Caco-2 (cell line): ENCODE measurements around the gene WDR46. TPM values are rescaled to one million over a fixed set of nuclear protein-coding genes. Genes with fewer than 3 reads are reported as not detected.
A peak's percentile ranks its signal among the peaks of the same experiment; 100 is the strongest.

ENCODE experiments used
- BruUV-seq: library from RNA; stranded (reverse); fragments of 400-500 nt; replicated peaks from 2 replicates; lab custom pipeline; 2021; lab: Mats Ljungman, UMichigan
- CTCF ChIA-PET: fragments of 300-600 bp; sonication (Branson Sonifier 250); formaldehyde crosslinking; loops from one replicate; lab custom pipeline; 2022; ENCODE audit warnings: antibody characterized with exemption; lab: Charles Lee
- POLR2A ChIA-PET: fragments of 300-600 bp; sonication (Branson Sonifier 250); formaldehyde crosslinking; loops from one replicate; lab custom pipeline; 2022; ENCODE audit warnings: antibody characterized with exemption; lab: Charles Lee
- DNase-seq, 2 experiments: peaks; one replicate each; pipeline versions ENCODE4 v3.0.0 to v3.0.0-alpha.2; 2020 to 2022
- H3K27me3 ChIP-seq: replicated peaks from 2 replicates; pipeline ENCODE4 v1.6.0; 2011; ENCODE audit warnings: low read length; ENCODE audit not compliant: control insufficient read depth, insufficient read depth
- H3K36me3 ChIP-seq: 2 replicates; pipeline ENCODE4 v1.5.1; 2011; ENCODE audit warnings: low read length; ENCODE audit not compliant: control insufficient read depth, insufficient read depth
- H3K4me1 ChIP-seq: fragments of 250-450 bp; sonication (Bioruptor Pico); 2 replicates; pipeline ENCODE4 v1.5.1; 2020; ENCODE audit warnings: mild to moderate bottlenecking
- H3K4me3 ChIP-seq: 2 replicates; pipeline ENCODE4 v1.5.1; 2011; ENCODE audit warnings: low read depth, mild to moderate bottlenecking, control low read depth, low read length
- H3K9me3 ChIP-seq: fragments of 250-450 bp; sonication (Bioruptor Pico); 2 replicates; pipeline ENCODE4 v1.5.1; 2020; ENCODE audit warnings: mild to moderate bottlenecking, moderate library complexity
- H3K27ac Mint-ChIP-seq: one replicate; pipeline ENCODE4 v1.8.0; 2022; ENCODE audit warnings: mixed read lengths; ENCODE audit not compliant: unreplicated experiment
- H3K27me3 Mint-ChIP-seq: one replicate; pipeline ENCODE4 v1.8.0; 2022; ENCODE audit warnings: mixed read lengths; ENCODE audit not compliant: insufficient read depth, unreplicated experiment
- H3K36me3 Mint-ChIP-seq: one replicate; pipeline ENCODE4 v1.8.0; 2022; ENCODE audit warnings: mild to moderate bottlenecking, mixed read lengths; ENCODE audit not compliant: insufficient read depth, unreplicated experiment
- H3K4me1 Mint-ChIP-seq: one replicate; pipeline ENCODE4 v1.8.0; 2022; ENCODE audit warnings: low read depth, mixed read lengths; ENCODE audit not compliant: unreplicated experiment
- H3K4me3 Mint-ChIP-seq: one replicate; pipeline ENCODE4 v1.8.0; 2022; ENCODE audit warnings: mild to moderate bottlenecking, moderate library complexity, mixed read lengths; ENCODE audit not compliant: unreplicated experiment
- H3K9me3 Mint-ChIP-seq: one replicate; pipeline ENCODE4 v1.8.0; 2022; ENCODE audit warnings: mixed read lengths; ENCODE audit not compliant: unreplicated experiment
- CTCF ChIP-seq, 2 experiments: fragments of 200-600 bp in 1 of 2; IDR thresholded peaks; 1 replicate in 1 of 2; 2 replicates in 1 of 2; pipeline versions ENCODE4 v1.5.1 to v1.8.0; 2011 to 2022; ENCODE audit warnings: antibody characterized with exemption in 1 of 2, control low read depth in 1 of 2, inconsistent platforms in 1 of 2, low read depth in 1 of 2, low read length in 1 of 2, mild to moderate bottlenecking in 1 of 2, moderate library complexity in 1 of 2; ENCODE audit not compliant: insufficient read depth in 1 of 2, severe bottlenecking in 1 of 2, unreplicated experiment in 1 of 2
- intact Hi-C: fragments of 100-400 bp; cut with micrococcal nuclease; formaldehyde crosslinking; loops from one replicate; pipeline ENCODE4 v1.10.0; 2022; ENCODE audit not compliant: unreplicated experiment
- total RNA-seq: library from RNA; stranded (reverse); gene quantifications from 2 replicates; pipeline ENCODE4 v1.2.3, GENCODE V29; 2022

Gene WDR46
- total RNA-seq, 1 experiment from 2014 or later = 58.2 TPM

GRCh38 chr6:33299237-33299944, 10.4 kb upstream of the WDR46 start:
- Histone ChIP-seq H3K4me1 (peaks cover 13% of the 10 kb centered on the region), H3K36me3 (no peaks in the 10 kb centered on the region; the same call in none of the 2 replicates), H3K9me3 (no peaks in the 10 kb centered on the region), H3K27me3 (no peaks in the 10 kb centered on the region), H3K4me3 (peak overlapping the region; percentile 90)
- POLR2A ChIA-PET = interaction anchor here (0.6 to 1.7 kb wide), 6 partner anchors 10 to 327 kb away, joined by 3 to 19 read pairs (median 6); partner anchors contain the start of genes PFDN6, RPS18, VPS52 and WDR46
- peak; percentile 65 to 80 for TF ChIP-seq CTCF (IDR thresholded peaks at IDR 0.05; ENCODE audit: insufficient read depth in 1 of 2, low read depth in 1 of 2, low read length in 1 of 2, severe bottlenecking in 1 of 2, unreplicated experiment in 1 of 2)
- peak; percentile 89 to 91 for DNase-seq
- H3K27ac Mint-ChIP-seq = peak overlapping the region; percentile 98
- H3K9me3 Mint-ChIP-seq = no peaks in the 10 kb centered on the region
- TSS peak; percentile 88 for BruUV-seq
- H3K36me3 Mint-ChIP-seq = peaks cover 51% of the 10 kb centered on the region
- intact Hi-C loops = loop anchor here (1.0 to 5.0 kb wide), 3 partner anchors 13 to 128 kb away; no protein-coding TSS in a partner anchor
- H3K4me1 Mint-ChIP-seq = peaks cover 13% of the 10 kb centered on the region
- H3K4me3 Mint-ChIP-seq = peak overlapping the region; percentile 95
- CTCF ChIA-PET = interaction anchor here (0.8 to 1.4 kb wide), 11 partner anchors 9 to 127 kb away, joined by 3 to 20 read pairs (median 7); partner anchors contain the start of genes B3GALT4, PFDN6, TAPBP and WDR46
- no peaks in the 10 kb centered on the region for H3K27me3 Mint-ChIP-seq

GRCh38 chr6:33298773-33299236, 9.8 kb upstream of the WDR46 start, which contains the start of gene RGL2:
Gene RGL2 (minus strand): TSS chr6:33298942. CDS start chr6:33298610, 332 bp downstream.
- no peak for TF ChIP-seq CTCF (IDR thresholded peaks at IDR 0.05; ENCODE audit: insufficient read depth in 1 of 2, low read depth in 1 of 2, low read length in 1 of 2, severe bottlenecking in 1 of 2, unreplicated experiment in 1 of 2)
- intact Hi-C loops = loop anchor here (1.0 to 5.0 kb wide), 3 partner anchors 13 to 128 kb away; no protein-coding TSS in a partner anchor
- peak; percentile 43 to 47 for DNase-seq
- Mint-ChIP-seq H3K36me3 (peaks cover 51% of the 10 kb centered on the region), H3K9me3 (no peaks in the 10 kb centered on the region), H3K27me3 (no peaks in the 10 kb centered on the region), H3K4me1 (peaks cover 13% of the 10 kb centered on the region), H3K4me3 (peak within 1 kb of the TSS; percentile 95), H3K27ac (peak within 1 kb of the TSS; percentile 98)
- no peaks in the 10 kb centered on the region for H3K27me3 ChIP-seq
- peaks cover 13% of the 10 kb centered on the region for H3K4me1 ChIP-seq
- no TSS peak for BruUV-seq
- H3K9me3 ChIP-seq = no peaks in the 10 kb centered on the region
- ChIA-PET POLR2A (interaction anchor here (0.7 to 1.7 kb wide), 5 partner anchors 9 to 327 kb away, joined by 4 to 19 read pairs (median 8); partner anchors contain the start of genes PFDN6, RPS18, VPS52 and WDR46), CTCF (interaction anchor here (1.0 to 1.4 kb wide), 9 partner anchors 8 to 127 kb away, joined by 3 to 20 read pairs (median 8); partner anchors contain the start of genes PFDN6, RPS18, TAPBP and VPS52)
- no peaks in the 10 kb centered on the region; the same call in none of the 2 replicates for H3K36me3 ChIP-seq
- peak within 1 kb of the TSS; percentile 90 for H3K4me3 ChIP-seq
